ENCODE results near the gene NEK8.

DNA sequence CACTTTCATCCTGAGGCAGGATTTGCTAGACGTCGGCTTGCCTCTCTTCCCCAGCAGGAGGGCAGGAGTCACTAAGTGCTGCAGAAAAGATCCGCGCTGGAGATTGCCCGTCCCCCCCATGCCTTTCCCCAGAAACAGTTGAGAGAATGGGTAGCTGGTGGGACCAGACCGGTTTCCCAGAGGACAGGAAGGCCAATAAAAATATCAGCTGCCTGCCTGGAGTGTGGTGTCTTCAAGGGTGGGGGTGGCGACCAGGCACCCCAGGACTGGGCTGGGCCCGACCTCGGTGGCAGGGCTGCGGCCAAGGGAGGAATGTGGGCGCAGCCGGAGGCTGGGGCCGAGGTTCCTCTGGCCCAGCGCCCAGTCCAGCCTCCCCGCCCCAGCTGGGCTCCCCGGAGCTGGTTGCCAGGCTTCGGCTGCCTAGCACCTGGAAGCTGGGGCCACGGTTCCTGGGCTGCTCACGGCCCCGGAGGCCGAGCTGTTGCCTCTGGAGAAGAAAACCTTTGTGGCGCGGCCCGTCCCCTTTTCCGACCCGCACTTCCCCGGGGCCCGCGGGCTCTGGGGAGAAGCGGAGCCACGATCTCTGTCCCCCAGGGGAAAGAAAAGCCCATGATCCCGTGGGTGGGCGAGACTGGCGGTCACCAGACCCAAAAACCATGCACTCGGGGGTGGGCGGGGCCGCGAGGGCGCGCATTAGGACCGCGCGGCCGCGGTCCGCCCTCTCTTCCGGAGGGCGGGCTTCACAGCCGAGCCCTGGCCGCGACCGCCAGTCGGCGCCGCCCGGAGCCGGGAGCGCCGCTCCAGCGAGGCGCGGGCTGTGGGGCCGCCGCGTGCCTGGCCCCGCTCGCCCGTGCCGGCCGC, 14.9 kb downstream of the NEK8 start, which contains the start of gene TRAF4:
- TF ChIP-seq, protein P1, sequence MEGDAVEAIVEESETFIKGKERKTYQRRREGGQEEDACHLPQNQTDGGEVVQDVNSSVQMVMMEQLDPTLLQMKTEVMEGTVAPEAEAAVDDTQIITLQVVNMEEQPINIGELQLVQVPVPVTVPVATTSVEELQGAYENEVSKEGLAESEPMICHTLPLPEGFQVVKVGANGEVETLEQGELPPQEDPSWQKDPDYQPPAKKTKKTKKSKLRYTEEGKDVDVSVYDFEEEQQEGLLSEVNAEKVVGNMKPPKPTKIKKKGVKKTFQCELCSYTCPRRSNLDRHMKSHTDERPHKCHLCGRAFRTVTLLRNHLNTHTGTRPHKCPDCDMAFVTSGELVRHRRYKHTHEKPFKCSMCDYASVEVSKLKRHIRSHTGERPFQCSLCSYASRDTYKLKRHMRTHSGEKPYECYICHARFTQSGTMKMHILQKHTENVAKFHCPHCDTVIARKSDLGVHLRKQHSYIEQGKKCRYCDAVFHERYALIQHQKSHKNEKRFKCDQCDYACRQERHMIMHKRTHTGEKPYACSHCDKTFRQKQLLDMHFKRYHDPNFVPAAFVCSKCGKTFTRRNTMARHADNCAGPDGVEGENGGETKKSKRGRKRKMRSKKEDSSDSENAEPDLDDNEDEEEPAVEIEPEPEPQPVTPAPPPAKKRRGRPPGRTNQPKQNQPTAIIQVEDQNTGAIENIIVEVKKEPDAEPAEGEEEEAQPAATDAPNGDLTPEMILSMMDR (IDR thresholded peaks at IDR 0.05) = no peak
- TF ChIP-seq POLR2AphosphoS5 (IDR thresholded peaks at IDR 0.05) (peak in 1 of 4 donors; percentile 8), POLR2A (IDR thresholded peaks at IDR 0.05) (peak in 1 of 2 donors; percentile 20), EP300 (IDR thresholded peaks at IDR 0.05) (no peak)
